ENCODE results near the gene CDC123. TPM values are rescaled to one million over a fixed set of nuclear protein-coding genes. Genes with fewer than 3 reads are reported as not detected.

CDC123 gene
- polyA plus RNA-seq, 1 donor (not counting 4 experiments of a cell fraction or from before 2014, with no cell fraction given) = 146 TPM

DNA sequence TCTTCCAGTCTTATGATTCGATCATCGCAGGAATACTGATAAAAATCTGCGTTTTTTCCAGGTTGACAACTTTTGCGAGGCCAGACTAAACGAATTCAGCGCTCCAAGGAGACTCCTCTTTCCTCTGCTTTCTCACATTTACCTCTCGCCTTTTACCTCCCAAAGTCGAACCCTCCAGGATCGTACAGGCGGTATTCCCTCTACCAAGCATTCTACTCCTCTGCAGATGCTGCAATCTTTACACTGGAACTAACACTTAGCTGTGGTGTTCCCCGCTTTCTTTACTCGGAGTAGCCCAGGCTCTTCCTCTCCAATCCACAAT, 746 bp upstream of the CDC123 start:
- Histone ChIP-seq H3K36me3 (ENCODE audit: control insufficient read depth in 2 of 2, extremely low read depth in 1 of 2, insufficient read depth in 2 of 2, low read length in 2 of 2) (peaks cover 5 to 11% of the 10 kb centered on the region in 2 experiments), H3K9me3 (ENCODE audit: control insufficient read depth, low read depth, low read length) (no peaks in the 10 kb centered on the region), H2AFZ (ENCODE audit: control insufficient read depth, low read length) (peak overlapping the region; percentile 96), H3K27ac (ENCODE audit: control insufficient read depth, insufficient read depth, low read length) (peak overlapping the region; percentile 97), H3K79me2 (ENCODE audit: control insufficient read depth, insufficient read depth, low read length) (peaks cover 94% of the 10 kb centered on the region), H4K20me1 (ENCODE audit: control insufficient read depth, extremely low read depth, insufficient read depth, low read length) (no peaks in the 10 kb centered on the region), H3K4me2 (ENCODE audit: control insufficient read depth, extremely low read depth, insufficient read depth, low read depth, low read length) (peak overlapping the region; percentile 87), H3K27me3 (ENCODE audit: control insufficient read depth, extremely low read depth, insufficient read depth, low read length) (no peaks in the 10 kb centered on the region), H3K4me1 (ENCODE audit: control insufficient read depth, extremely low read depth, insufficient read depth, low read length) (peaks cover 16% of the 10 kb centered on the region), H3K9ac (ENCODE audit: control insufficient read depth, extremely low read depth, insufficient read depth, low read length) (peak overlapping the region; percentile 96), H3K4me3 (ENCODE audit: control insufficient read depth in 2 of 3, extremely low read depth in 1 of 3, insufficient read depth in 2 of 3, low read depth in 1 of 3, low read length in 3 of 3) (peak overlapping the region; percentile 71 to 100 (median 89)), H3K9me1 (ENCODE audit: control insufficient read depth, extremely low read depth, insufficient read depth, low read length) (no peaks in the 10 kb centered on the region)
- no peak for DNase-seq (ENCODE audit: low read depth, low spot score)
- TF ChIP-seq EZH2 (IDR thresholded peaks at IDR 0.05; ENCODE audit: low read length) = no peak
- TF ChIP-seq, protein P1, sequence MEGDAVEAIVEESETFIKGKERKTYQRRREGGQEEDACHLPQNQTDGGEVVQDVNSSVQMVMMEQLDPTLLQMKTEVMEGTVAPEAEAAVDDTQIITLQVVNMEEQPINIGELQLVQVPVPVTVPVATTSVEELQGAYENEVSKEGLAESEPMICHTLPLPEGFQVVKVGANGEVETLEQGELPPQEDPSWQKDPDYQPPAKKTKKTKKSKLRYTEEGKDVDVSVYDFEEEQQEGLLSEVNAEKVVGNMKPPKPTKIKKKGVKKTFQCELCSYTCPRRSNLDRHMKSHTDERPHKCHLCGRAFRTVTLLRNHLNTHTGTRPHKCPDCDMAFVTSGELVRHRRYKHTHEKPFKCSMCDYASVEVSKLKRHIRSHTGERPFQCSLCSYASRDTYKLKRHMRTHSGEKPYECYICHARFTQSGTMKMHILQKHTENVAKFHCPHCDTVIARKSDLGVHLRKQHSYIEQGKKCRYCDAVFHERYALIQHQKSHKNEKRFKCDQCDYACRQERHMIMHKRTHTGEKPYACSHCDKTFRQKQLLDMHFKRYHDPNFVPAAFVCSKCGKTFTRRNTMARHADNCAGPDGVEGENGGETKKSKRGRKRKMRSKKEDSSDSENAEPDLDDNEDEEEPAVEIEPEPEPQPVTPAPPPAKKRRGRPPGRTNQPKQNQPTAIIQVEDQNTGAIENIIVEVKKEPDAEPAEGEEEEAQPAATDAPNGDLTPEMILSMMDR (optimal IDR thresholded peaks at IDR 0.05 in 1 of 3, IDR thresholded peaks at IDR 0.05 in 1 of 3, conservative IDR thresholded peaks at IDR 0.05 in 1 of 3; ENCODE audit: extremely low read depth in 1 of 3, insufficient read depth in 2 of 3, low read length in 3 of 3) = no peak
- dilution Hi-C loops (cut with MboI; ENCODE audit: extremely low pct_ligation_motif_present, low sequenced_read_pairs) = no loop called here
- FAIRE-seq = no peak

DNA sequence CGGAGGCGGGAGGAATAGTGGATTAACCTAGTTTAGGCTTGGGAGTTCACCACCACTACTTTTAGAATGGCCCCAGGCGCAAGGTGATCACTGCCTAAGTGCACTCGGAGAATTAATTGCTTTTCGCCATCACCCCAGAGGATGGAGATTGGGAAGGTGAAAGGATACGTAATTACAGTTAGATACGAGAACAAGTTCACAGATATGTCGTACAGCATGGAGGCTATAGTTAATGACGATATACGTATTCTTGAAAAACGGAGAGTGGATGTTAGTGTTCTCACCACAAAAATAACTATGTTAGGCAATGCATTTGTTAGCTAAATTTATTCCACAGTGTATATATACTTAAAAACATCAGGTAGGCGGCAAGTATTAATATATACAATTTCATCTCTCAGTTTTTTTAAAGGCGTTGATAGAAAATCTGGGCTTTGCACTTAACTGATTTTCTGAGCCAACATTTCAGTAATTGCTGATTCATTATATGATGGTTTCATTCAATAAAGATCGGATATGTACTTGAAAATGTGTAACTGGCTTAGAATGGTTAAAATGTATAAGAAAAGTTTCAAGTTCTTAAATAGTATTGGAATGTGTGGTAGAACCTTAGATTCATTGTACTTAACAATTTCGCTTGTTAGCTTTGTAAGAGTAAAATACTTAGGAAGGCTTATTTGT, 683 bp downstream of the CDC123 start:
- Histone ChIP-seq H3K27me3 (ENCODE audit: control insufficient read depth, extremely low read depth, insufficient read depth, low read length) (no peaks in the 10 kb centered on the region), H3K9me3 (ENCODE audit: control insufficient read depth, low read depth, low read length) (no peaks in the 10 kb centered on the region), H2AFZ (ENCODE audit: control insufficient read depth, low read length) (peak overlapping the region; percentile 96), H3K9me1 (ENCODE audit: control insufficient read depth, extremely low read depth, insufficient read depth, low read length) (no peaks in the 10 kb centered on the region), H3K9ac (ENCODE audit: control insufficient read depth, extremely low read depth, insufficient read depth, low read length) (peak overlapping the region; percentile 96), H3K27ac (ENCODE audit: control insufficient read depth, insufficient read depth, low read length) (peak overlapping the region; percentile 97), H3K4me3 (ENCODE audit: control insufficient read depth in 2 of 3, extremely low read depth in 1 of 3, insufficient read depth in 2 of 3, low read depth in 1 of 3, low read length in 3 of 3) (peak overlapping the region; percentile 71 to 100 (median 89)), H4K20me1 (ENCODE audit: control insufficient read depth, extremely low read depth, insufficient read depth, low read length) (peaks cover 3% of the 10 kb centered on the region), H3K79me2 (ENCODE audit: control insufficient read depth, insufficient read depth, low read length) (peaks cover 94% of the 10 kb centered on the region), H3K36me3 (ENCODE audit: control insufficient read depth in 2 of 2, extremely low read depth in 1 of 2, insufficient read depth in 2 of 2, low read length in 2 of 2) (peaks cover 11 to 21% of the 10 kb centered on the region in 2 experiments), H3K4me2 (ENCODE audit: control insufficient read depth, extremely low read depth, insufficient read depth, low read depth, low read length) (peak overlapping the region; percentile 87), H3K4me1 (ENCODE audit: control insufficient read depth, extremely low read depth, insufficient read depth, low read length) (peaks cover 26% of the 10 kb centered on the region)
- no peak for FAIRE-seq
- dilution Hi-C loops (cut with MboI; ENCODE audit: extremely low pct_ligation_motif_present, low sequenced_read_pairs) = no loop called here
- TF ChIP-seq EZH2 (IDR thresholded peaks at IDR 0.05; ENCODE audit: low read length) = no peak
- DNase-seq (ENCODE audit: low read depth, low spot score) = no peak

DNA sequence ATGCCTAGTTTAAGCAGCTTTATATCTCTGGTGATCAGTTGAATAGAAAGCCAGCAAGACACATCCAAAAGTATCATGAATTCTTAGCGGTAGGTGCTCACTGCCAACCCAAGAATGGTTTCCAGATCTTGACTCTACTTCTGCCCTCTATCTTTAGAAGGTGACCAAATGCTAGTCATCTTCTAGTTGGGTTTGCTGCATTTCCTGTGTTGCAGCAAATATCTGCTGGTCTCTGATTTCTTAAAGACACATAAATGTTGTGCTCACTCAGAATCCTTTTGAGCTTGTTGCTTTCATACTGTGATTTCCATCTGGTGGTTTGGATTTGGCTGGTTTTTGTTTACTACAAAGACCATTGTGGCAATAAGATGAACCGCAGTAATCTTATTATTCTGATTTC, 2.2 kb downstream of the CDC123 start:
- H3K4me3 ChIP-seq (ENCODE audit: control insufficient read depth in 2 of 3, extremely low read depth in 1 of 3, insufficient read depth in 2 of 3, low read depth in 1 of 3, low read length in 3 of 3) = no peak overlapping the region
- H3K27me3 ChIP-seq (ENCODE audit: control insufficient read depth, extremely low read depth, insufficient read depth, low read length) = no peaks in the 10 kb centered on the region
- no peak for DNase-seq (ENCODE audit: low read depth, low spot score)
- peaks cover 93% of the 10 kb centered on the region for H3K79me2 ChIP-seq (ENCODE audit: control insufficient read depth, insufficient read depth, low read length)
- no peaks in the 10 kb centered on the region for H3K9me3 ChIP-seq (ENCODE audit: control insufficient read depth, low read depth, low read length)
- peaks cover 24% of the 10 kb centered on the region for H3K4me1 ChIP-seq (ENCODE audit: control insufficient read depth, extremely low read depth, insufficient read depth, low read length)
- peak overlapping the region; percentile 33 for H3K4me2 ChIP-seq (ENCODE audit: control insufficient read depth, extremely low read depth, insufficient read depth, low read depth, low read length)
- H3K9ac ChIP-seq (ENCODE audit: control insufficient read depth, extremely low read depth, insufficient read depth, low read length) = no peak overlapping the region
- peaks cover 15 to 19% of the 10 kb centered on the region in 2 experiments for H3K36me3 ChIP-seq (ENCODE audit: control insufficient read depth in 2 of 2, extremely low read depth in 1 of 2, insufficient read depth in 2 of 2, low read length in 2 of 2)
- TF ChIP-seq, protein P1 (optimal IDR thresholded peaks at IDR 0.05 in 1 of 3, IDR thresholded peaks at IDR 0.05 in 1 of 3, conservative IDR thresholded peaks at IDR 0.05 in 1 of 3; ENCODE audit: extremely low read depth in 1 of 3, insufficient read depth in 2 of 3, low read length in 3 of 3) = no peak
- no peak for TF ChIP-seq EZH2 (IDR thresholded peaks at IDR 0.05; ENCODE audit: low read length)
- FAIRE-seq = no peak
- peaks cover 3% of the 10 kb centered on the region for H4K20me1 ChIP-seq (ENCODE audit: control insufficient read depth, extremely low read depth, insufficient read depth, low read length)
- no peak overlapping the region for H3K27ac ChIP-seq (ENCODE audit: control insufficient read depth, insufficient read depth, low read length)
- H3K9me1 ChIP-seq (ENCODE audit: control insufficient read depth, extremely low read depth, insufficient read depth, low read length) = no peaks in the 10 kb centered on the region
- dilution Hi-C loops (cut with MboI; ENCODE audit: extremely low pct_ligation_motif_present, low sequenced_read_pairs) = no loop called here
- no peak overlapping the region for H2AFZ ChIP-seq (ENCODE audit: control insufficient read depth, low read length)

Measured in keratinocyte (primary cell).